Astrocyte (in vitro differentiated cells and primary cell): Measurements from ENCODE around the gene LYSMD3. TPM values are rescaled to one million over a fixed set of nuclear protein-coding genes. Genes with fewer than 3 reads are reported as not detected.

Experiments used
- DNase-seq: peaks from one replicate; pipeline ENCODE4 v3.0.0-alpha.2; 2010; ENCODE audit warnings: low read depth
- FAIRE-seq: peaks from 2 replicates; lab custom pipeline; 2011; peaks lifted over from hg19 to GRCh38; lab: Jason Lieb, UNC
- H2AFZ ChIP-seq: 2 replicates; pipeline ENCODE4 v1.6.0; 2012; ENCODE audit warnings: low read depth, low read length, inconsistent platforms
- H3K27ac ChIP-seq: 2 replicates; pipeline ENCODE4 v1.5.1; 2011; ENCODE audit warnings: low read depth, low read length, inconsistent platforms
- H3K27me3 ChIP-seq: 2 replicates; pipeline ENCODE4 v1.6.0; 2011; ENCODE audit warnings: low read length, inconsistent platforms; ENCODE audit not compliant: insufficient read depth
- H3K36me3 ChIP-seq: 2 replicates; pipeline ENCODE4 v1.5.1; 2011; ENCODE audit warnings: low read length, inconsistent platforms; ENCODE audit not compliant: insufficient read depth
- H3K4me1 ChIP-seq: 2 replicates; pipeline ENCODE4 v1.5.1; 2011; ENCODE audit warnings: low read length, inconsistent platforms; ENCODE audit not compliant: insufficient read depth
- H3K4me2 ChIP-seq: 2 replicates; pipeline ENCODE4 v1.6.0; 2012; ENCODE audit warnings: low read length, inconsistent platforms
- H3K4me3 ChIP-seq: 2 replicates; pipeline ENCODE4 v1.5.1; 2011; ENCODE audit warnings: low read depth, mild to moderate bottlenecking, low read length, inconsistent platforms; ENCODE audit not compliant: insufficient read depth
- H3K79me2 ChIP-seq: 2 replicates; pipeline ENCODE4 v1.6.0; 2012; ENCODE audit warnings: mild to moderate bottlenecking, low read length, inconsistent platforms; ENCODE audit not compliant: insufficient read depth
- H3K9ac ChIP-seq: 2 replicates; pipeline ENCODE4 v1.6.0; 2012; ENCODE audit warnings: mild to moderate bottlenecking, low read length, inconsistent platforms
- H3K9me3 ChIP-seq: 2 replicates; pipeline ENCODE4 v1.5.1; 2012; ENCODE audit warnings: low read depth, mild to moderate bottlenecking, low read length, inconsistent platforms; ENCODE audit not compliant: insufficient read depth
- H4K20me1 ChIP-seq: 2 replicates; pipeline ENCODE4 v1.6.0; 2012; ENCODE audit warnings: low read length, inconsistent platforms; ENCODE audit not compliant: insufficient read depth
- H3K27ac Mint-ChIP-seq: one replicate; pipeline ENCODE4 v1.8.0; 2021; ENCODE audit warnings: mild to moderate bottlenecking, mixed read lengths; ENCODE audit not compliant: unreplicated experiment
- H3K27me3 Mint-ChIP-seq: one replicate; pipeline ENCODE4 v1.8.0; 2021; ENCODE audit warnings: low read depth, mixed read lengths; ENCODE audit not compliant: unreplicated experiment
- H3K36me3 Mint-ChIP-seq: one replicate; pipeline ENCODE4 v1.8.0; 2021; ENCODE audit warnings: low read depth, mixed read lengths; ENCODE audit not compliant: unreplicated experiment
- H3K4me1 Mint-ChIP-seq: one replicate; pipeline ENCODE4 v1.8.0; 2021; ENCODE audit warnings: low read depth, mixed read lengths; ENCODE audit not compliant: unreplicated experiment
- H3K4me3 Mint-ChIP-seq: one replicate; pipeline ENCODE4 v1.8.0; 2021; ENCODE audit warnings: mild to moderate bottlenecking, moderate library complexity, mixed read lengths; ENCODE audit not compliant: unreplicated experiment
- H3K9me3 Mint-ChIP-seq: one replicate; pipeline ENCODE4 v1.8.0; 2021; ENCODE audit warnings: mild to moderate bottlenecking, mixed read lengths; ENCODE audit not compliant: unreplicated experiment
- CTCF ChIP-seq: IDR thresholded peaks from 2 replicates; pipeline ENCODE4 v1.5.1; 2011; ENCODE audit warnings: low read depth, mild to moderate bottlenecking, inconsistent platforms, low read length, moderate library complexity; ENCODE audit not compliant: insufficient read depth
- EZH2 ChIP-seq: IDR thresholded peaks from 2 replicates; pipeline ENCODE4 v1.6.1; 2012; ENCODE audit warnings: mild to moderate bottlenecking, low read length, inconsistent platforms; ENCODE audit not compliant: insufficient read depth
- total RNA-seq: library from RNA; stranded (reverse); gene quantifications from 2 replicates; pipeline ENCODE4 v1.2.1, GENCODE V29; 2021

LYSMD3 gene
- total RNA-seq, 1 donor from 2014 or later: 26.9 TPM

GRCh38 chr5:90533794-90534193, 4.4 kb upstream of the LYSMD3 start:
- DNase-seq (no peak), FAIRE-seq (no peak)
- H3K36me3 ChIP-seq: no peaks in the 10 kb centered on the region
- H3K4me3 ChIP-seq: no peak overlapping the region
- peaks cover 2% of the 10 kb centered on the region for H3K27me3 ChIP-seq
- Mint-ChIP-seq H3K9me3 (no peaks in the 10 kb centered on the region), H3K27ac (no peak overlapping the region), H3K36me3 (no peaks in the 10 kb centered on the region), H3K4me3 (no peak overlapping the region), H3K4me1 (no peaks in the 10 kb centered on the region), H3K27me3 (no peaks in the 10 kb centered on the region)
- peaks cover 8% of the 10 kb centered on the region for H3K79me2 ChIP-seq
- H3K4me1 ChIP-seq: peaks cover 8% of the 10 kb centered on the region
- no peaks in the 10 kb centered on the region for H4K20me1 ChIP-seq
- H2AFZ ChIP-seq: no peak overlapping the region
- TF ChIP-seq EZH2: no peak
- no peak for TF ChIP-seq CTCF
- H3K27ac ChIP-seq: no peak overlapping the region
- no peak overlapping the region for H3K4me2 ChIP-seq
- no peaks in the 10 kb centered on the region for H3K9me3 ChIP-seq
- H3K9ac ChIP-seq: no peak overlapping the region

- H3K4me1 Mint-ChIP-seq: peaks cover 9% of the 10 kb centered on the region
- Histone ChIP-seq H3K4me2 (peak overlapping the region; percentile 97), H3K9ac (no peak overlapping the region), H3K27ac (no peak overlapping the region), H3K9me3 (no peaks in the 10 kb centered on the region), H3K4me1 (peaks cover 12% of the 10 kb centered on the region), H3K36me3 (no peaks in the 10 kb centered on the region), H3K79me2 (peaks cover 37% of the 10 kb centered on the region), H4K20me1 (peaks cover 11% of the 10 kb centered on the region), H2AFZ (no peak overlapping the region), H3K4me3 (peak overlapping the region; percentile 97), H3K27me3 (peaks cover 2% of the 10 kb centered on the region)
- DNase-seq (no peak), FAIRE-seq (no peak)
- peaks cover 3% of the 10 kb centered on the region for H3K36me3 Mint-ChIP-seq
- H3K27ac Mint-ChIP-seq: no peak overlapping the region
- no peak overlapping the region for H3K4me3 Mint-ChIP-seq
- no peak for TF ChIP-seq CTCF
- TF ChIP-seq EZH2: no peak
- H3K9me3 Mint-ChIP-seq: no peaks in the 10 kb centered on the region
- H3K27me3 Mint-ChIP-seq: no peaks in the 10 kb centered on the region
Measured at GRCh38 chr5:90530736-90531487, 1.5 kb upstream of the LYSMD3 start.
